Keratinocyte (primary cell): ENCODE measurements around the gene RASSF7.

Experiments
- EZH2 ChIP-seq: IDR thresholded peaks from one replicate; pipeline ENCODE4 v1.6.1; 2012; ENCODE audit warnings: inconsistent platforms, mild to moderate bottlenecking, low read length, moderate library complexity
- TF ChIP-seq, protein P1 (sequence below), 3 experiments: IDR thresholded peaks in 1 of 3; conservative IDR thresholded peaks in 1 of 3; optimal IDR thresholded peaks in 1 of 3; 2 replicates in 2 of 3; 3 replicates in 1 of 3; pipeline versions ENCODE3 to v1.5.1; 2011; ENCODE audit warnings: low read length in 3 of 3, mild to moderate bottlenecking in 3 of 3, moderate library complexity in 2 of 3, control low read depth in 1 of 3, inconsistent platforms in 1 of 3; ENCODE audit not compliant: insufficient read depth in 2 of 3; ENCODE audit errors: extremely low read depth in 1 of 3

- TF ChIP-seq, protein P1, sequence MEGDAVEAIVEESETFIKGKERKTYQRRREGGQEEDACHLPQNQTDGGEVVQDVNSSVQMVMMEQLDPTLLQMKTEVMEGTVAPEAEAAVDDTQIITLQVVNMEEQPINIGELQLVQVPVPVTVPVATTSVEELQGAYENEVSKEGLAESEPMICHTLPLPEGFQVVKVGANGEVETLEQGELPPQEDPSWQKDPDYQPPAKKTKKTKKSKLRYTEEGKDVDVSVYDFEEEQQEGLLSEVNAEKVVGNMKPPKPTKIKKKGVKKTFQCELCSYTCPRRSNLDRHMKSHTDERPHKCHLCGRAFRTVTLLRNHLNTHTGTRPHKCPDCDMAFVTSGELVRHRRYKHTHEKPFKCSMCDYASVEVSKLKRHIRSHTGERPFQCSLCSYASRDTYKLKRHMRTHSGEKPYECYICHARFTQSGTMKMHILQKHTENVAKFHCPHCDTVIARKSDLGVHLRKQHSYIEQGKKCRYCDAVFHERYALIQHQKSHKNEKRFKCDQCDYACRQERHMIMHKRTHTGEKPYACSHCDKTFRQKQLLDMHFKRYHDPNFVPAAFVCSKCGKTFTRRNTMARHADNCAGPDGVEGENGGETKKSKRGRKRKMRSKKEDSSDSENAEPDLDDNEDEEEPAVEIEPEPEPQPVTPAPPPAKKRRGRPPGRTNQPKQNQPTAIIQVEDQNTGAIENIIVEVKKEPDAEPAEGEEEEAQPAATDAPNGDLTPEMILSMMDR (optimal IDR thresholded peaks at IDR 0.05 in 1 of 3, IDR thresholded peaks at IDR 0.05 in 1 of 3, conservative IDR thresholded peaks at IDR 0.05 in 1 of 3; ENCODE audit: extremely low read depth in 1 of 3, insufficient read depth in 2 of 3, low read length in 3 of 3): no peak
- no peak for TF ChIP-seq EZH2
Measured at GRCh38 chr11:541433-541885, 19.3 kb upstream of the RASSF7 start.
